Measurements from ENCODE around the gene ART5. TPM values are rescaled to one million over a fixed set of nuclear protein-coding genes. Genes with fewer than 3 reads are reported as not detected.
"Not testable (repeated sequence)": the region's sequence is repeated elsewhere in the genome, so short reads cannot be mapped to it uniquely, and the experiment has no call there.

ART5 gene
- total and polyA plus RNA-seq, 2 donors: 0.09 to 0.39 TPM

GRCh38 chr11:3660960-3661359 lies 19.2 kb upstream of the ART5 start:
- Histone ChIP-seq H3K36me3 (ENCODE audit: control insufficient read depth in 2 of 2, insufficient read depth in 2 of 2, low read length in 1 of 2) (peaks cover 10 to 13% of the 10 kb centered on the region in 2 donors), H3K4me1 (ENCODE audit: control insufficient read depth in 2 of 2, insufficient read depth in 2 of 2, low read length in 2 of 2) (no peaks in the 10 kb centered on the region), H3K4me3 (ENCODE audit: low read length in 2 of 2) (no peak overlapping the region), H3K9me3 (ENCODE audit: control insufficient read depth in 2 of 2, insufficient read depth in 1 of 2, low read length in 1 of 2) (no peaks in the 10 kb centered on the region), H3K27me3 (ENCODE audit: control insufficient read depth in 2 of 2, insufficient read depth in 1 of 2, low read length in 1 of 2) (no peaks in the 10 kb centered on the region), H3K27ac (ENCODE audit: low read depth in 1 of 2, low read length in 1 of 2) (no peak overlapping the region)
- 100% methylated on average over 2 of the region's 2 CpGs for WGBS
- no peak for DNase-seq (ENCODE audit: low read depth in 6 of 9, low spot score in 9 of 9)

- DNase-seq (ENCODE audit: low read depth in 6 of 9, low spot score in 9 of 9): no peak
- H3K4me1 ChIP-seq (ENCODE audit: control insufficient read depth in 2 of 2, insufficient read depth in 2 of 2, low read length in 2 of 2): no peaks in the 10 kb centered on the region
- 96% methylated on average over 33 of the region's 33 CpGs for WGBS
Measured at GRCh38 chr11:3659595-3660515, 18.1 kb upstream of the ART5 start.

GRCh38 chr11:3658252-3658651 lies 16.5 kb upstream of the ART5 start:
- 98% methylated on average over 8 of the region's 8 CpGs for WGBS
- no peaks in the 10 kb centered on the region for H3K4me1 ChIP-seq (ENCODE audit: control insufficient read depth in 2 of 2, insufficient read depth in 2 of 2, low read length in 2 of 2)
- no peak for DNase-seq (ENCODE audit: low read depth in 6 of 9, low spot score in 9 of 9)

More at GRCh38 chr11:3659595-3660515, 18.1 kb upstream of the ART5 start:
- peaks cover 0 to 1% of the 10 kb centered on the region in 2 donors for H3K27me3 ChIP-seq (ENCODE audit: control insufficient read depth in 2 of 2, insufficient read depth in 1 of 2, low read length in 1 of 2)
- H3K27ac ChIP-seq (ENCODE audit: low read depth in 1 of 2, low read length in 1 of 2): no peak overlapping the region
- H3K36me3 ChIP-seq (ENCODE audit: control insufficient read depth in 2 of 2, insufficient read depth in 2 of 2, low read length in 1 of 2): peaks cover 5 to 6% of the 10 kb centered on the region in 2 donors
- no peak overlapping the region for H3K4me3 ChIP-seq (ENCODE audit: low read length in 2 of 2)
- H3K9me3 ChIP-seq (ENCODE audit: control insufficient read depth in 2 of 2, insufficient read depth in 1 of 2, low read length in 1 of 2): no peaks in the 10 kb centered on the region

GRCh38 chr11:3657331-3657730 lies 15.5 kb upstream of the ART5 start:
- not testable (repeated sequence) for H3K4me3 ChIP-seq (ENCODE audit: low read length in 2 of 2); H3K27me3 ChIP-seq (ENCODE audit: control insufficient read depth in 2 of 2, insufficient read depth in 1 of 2, low read length in 1 of 2); H3K4me1 ChIP-seq (ENCODE audit: control insufficient read depth in 2 of 2, insufficient read depth in 2 of 2, low read length in 2 of 2); H3K27ac ChIP-seq (ENCODE audit: low read depth in 1 of 2, low read length in 1 of 2); H3K9me3 ChIP-seq (ENCODE audit: control insufficient read depth in 2 of 2, insufficient read depth in 1 of 2, low read length in 1 of 2); DNase-seq (ENCODE audit: low read depth in 6 of 9, low spot score in 9 of 9); H3K36me3 ChIP-seq (ENCODE audit: control insufficient read depth in 2 of 2, insufficient read depth in 2 of 2, low read length in 1 of 2)
- WGBS: 93% methylated on average over 5 of the region's 5 CpGs

More at GRCh38 chr11:3658252-3658651, 16.5 kb upstream of the ART5 start:
- no peaks in the 10 kb centered on the region for H3K9me3 ChIP-seq (ENCODE audit: control insufficient read depth in 2 of 2, insufficient read depth in 1 of 2, low read length in 1 of 2)
- no peak overlapping the region for H3K4me3 ChIP-seq (ENCODE audit: low read length in 2 of 2)
- H3K36me3 ChIP-seq (ENCODE audit: control insufficient read depth in 2 of 2, insufficient read depth in 2 of 2, low read length in 1 of 2): no peaks in the 10 kb centered on the region
- no peak overlapping the region for H3K27ac ChIP-seq (ENCODE audit: low read depth in 1 of 2, low read length in 1 of 2)
- peaks cover 0 to 3% of the 10 kb centered on the region in 2 donors for H3K27me3 ChIP-seq (ENCODE audit: control insufficient read depth in 2 of 2, insufficient read depth in 1 of 2, low read length in 1 of 2)

- 97% methylated on average over 3 of the region's 3 CpGs for WGBS
- Histone ChIP-seq H3K27ac (ENCODE audit: low read depth in 1 of 2, low read length in 1 of 2) (no peak overlapping the region), H3K9me3 (ENCODE audit: control insufficient read depth in 2 of 2, insufficient read depth in 1 of 2, low read length in 1 of 2) (no peaks in the 10 kb centered on the region)
Measured at GRCh38 chr11:3655547-3655946, 13.8 kb upstream of the ART5 start.

GRCh38 chr11:3652514-3652913 lies 10.7 kb upstream of the ART5 start:
- H3K27ac ChIP-seq (ENCODE audit: low read depth in 1 of 2, low read length in 1 of 2); H3K27me3 ChIP-seq (ENCODE audit: control insufficient read depth in 2 of 2, insufficient read depth in 1 of 2, low read length in 1 of 2); DNase-seq (ENCODE audit: low read depth in 6 of 9, low spot score in 9 of 9); H3K9me3 ChIP-seq (ENCODE audit: control insufficient read depth in 2 of 2, insufficient read depth in 1 of 2, low read length in 1 of 2); H3K36me3 ChIP-seq (ENCODE audit: control insufficient read depth in 2 of 2, insufficient read depth in 2 of 2, low read length in 1 of 2); H3K4me1 ChIP-seq (ENCODE audit: control insufficient read depth in 2 of 2, insufficient read depth in 2 of 2, low read length in 2 of 2); H3K4me3 ChIP-seq (ENCODE audit: low read length in 2 of 2): not testable (repeated sequence)
- 97% methylated on average over 2 of the region's 3 CpGs for WGBS

More at GRCh38 chr11:3655547-3655946, 13.8 kb upstream of the ART5 start:
- Histone ChIP-seq H3K4me1 (ENCODE audit: control insufficient read depth in 2 of 2, insufficient read depth in 2 of 2, low read length in 2 of 2) (no peaks in the 10 kb centered on the region), H3K27me3 (ENCODE audit: control insufficient read depth in 2 of 2, insufficient read depth in 1 of 2, low read length in 1 of 2) (peaks cover 0 to 3% of the 10 kb centered on the region in 2 donors), H3K36me3 (ENCODE audit: control insufficient read depth in 2 of 2, insufficient read depth in 2 of 2, low read length in 1 of 2) (no peaks in the 10 kb centered on the region), H3K4me3 (ENCODE audit: low read length in 2 of 2) (no peak overlapping the region)
- DNase-seq (ENCODE audit: low read depth in 6 of 9, low spot score in 9 of 9): no peak

- peaks cover 0 to 13% of the 10 kb centered on the region in 2 donors for H3K27me3 ChIP-seq (ENCODE audit: control insufficient read depth in 2 of 2, insufficient read depth in 1 of 2, low read length in 1 of 2)
- H3K27ac ChIP-seq (ENCODE audit: low read depth in 1 of 2, low read length in 1 of 2); H3K9me3 ChIP-seq (ENCODE audit: control insufficient read depth in 2 of 2, insufficient read depth in 1 of 2, low read length in 1 of 2); DNase-seq (ENCODE audit: low read depth in 6 of 9, low spot score in 9 of 9); H3K36me3 ChIP-seq (ENCODE audit: control insufficient read depth in 2 of 2, insufficient read depth in 2 of 2, low read length in 1 of 2); H3K4me1 ChIP-seq (ENCODE audit: control insufficient read depth in 2 of 2, insufficient read depth in 2 of 2, low read length in 2 of 2); H3K4me3 ChIP-seq (ENCODE audit: low read length in 2 of 2): not testable (repeated sequence)
- 78% methylated on average over 9 of the region's 9 CpGs for WGBS
Measured at GRCh38 chr11:3649374-3649773, 7.6 kb upstream of the ART5 start.

- H3K9me3 ChIP-seq (ENCODE audit: control insufficient read depth in 2 of 2, insufficient read depth in 1 of 2, low read length in 1 of 2); DNase-seq (ENCODE audit: low read depth in 6 of 9, low spot score in 9 of 9); H3K4me1 ChIP-seq (ENCODE audit: control insufficient read depth in 2 of 2, insufficient read depth in 2 of 2, low read length in 2 of 2); H3K27ac ChIP-seq (ENCODE audit: low read depth in 1 of 2, low read length in 1 of 2); H3K36me3 ChIP-seq (ENCODE audit: control insufficient read depth in 2 of 2, insufficient read depth in 2 of 2, low read length in 1 of 2); H3K4me3 ChIP-seq (ENCODE audit: low read length in 2 of 2): not testable (repeated sequence)
- H3K27me3 ChIP-seq (ENCODE audit: control insufficient read depth in 2 of 2, insufficient read depth in 1 of 2, low read length in 1 of 2): peaks cover 0 to 18% of the 10 kb centered on the region in 2 donors
- 96% methylated on average over 13 of the region's 13 CpGs for WGBS
Measured at GRCh38 chr11:3648843-3649242, 7.1 kb upstream of the ART5 start.

GRCh38 chr11:3645552-3645951 lies 3.8 kb upstream of the ART5 start:
- H3K27ac ChIP-seq (ENCODE audit: low read depth in 1 of 2, low read length in 1 of 2): no peak overlapping the region
- no peaks in the 10 kb centered on the region for H3K36me3 ChIP-seq (ENCODE audit: control insufficient read depth in 2 of 2, insufficient read depth in 2 of 2, low read length in 1 of 2)
- H3K4me1 ChIP-seq (ENCODE audit: control insufficient read depth in 2 of 2, insufficient read depth in 2 of 2, low read length in 2 of 2): peaks cover 7 to 8% of the 10 kb centered on the region in 2 donors
- WGBS: 86% methylated on average over 7 of the region's 7 CpGs
- peaks cover 5 to 45% of the 10 kb centered on the region in 2 donors for H3K27me3 ChIP-seq (ENCODE audit: control insufficient read depth in 2 of 2, insufficient read depth in 1 of 2, low read length in 1 of 2)
- H3K4me3 ChIP-seq (ENCODE audit: low read length in 2 of 2): no peak overlapping the region
- H3K9me3 ChIP-seq (ENCODE audit: control insufficient read depth in 2 of 2, insufficient read depth in 1 of 2, low read length in 1 of 2): peaks cover 0 to 8% of the 10 kb centered on the region in 2 donors
- no peak for DNase-seq (ENCODE audit: low read depth in 6 of 9, low spot score in 9 of 9)

Data from thymus (tissue), 11 donors.